ENCODE measurements around the gene FLNB. TPM values are rescaled to one million over a fixed set of nuclear protein-coding genes. Genes with fewer than 3 reads are reported as not detected.

Gene FLNB
- total RNA-seq, 1 experiment from 2014 or later: 315 TPM

- peaks cover 70% of the 10 kb centered on the region for H3K4me1 ChIP-seq
- TF ChIP-seq CTCF (IDR thresholded peaks at IDR 0.05; ENCODE audit: insufficient read depth in 1 of 2, low read depth in 1 of 2, low read length in 1 of 2, severe bottlenecking in 1 of 2, unreplicated experiment in 1 of 2): no peak
- peak in 1 of 2 experiments; percentile 69 for DNase-seq
Measured at GRCh38 chr3:57971975-57972374, 36.2 kb upstream of the FLNB start.

GRCh38 chr3:57972531-57973111, 35.6 kb upstream of the FLNB start:
- CTCF ChIA-PET: interaction anchor here (1.0 to 2.9 kb wide), 4 partner anchors 9 to 26 kb away, joined by 3 to 11 read pairs (median 3); no protein-coding TSS in a partner anchor
- TSS peak; percentile 41 for BruUV-seq (replicated peaks)
- POLR2A ChIA-PET: interaction anchor here (0.6 to 0.7 kb wide), 4 partner anchors 9 to 249 kb away, joined by 3 to 8 read pairs (median 3); no protein-coding TSS in a partner anchor
- Histone ChIP-seq H3K4me1 (peaks cover 75% of the 10 kb centered on the region), H3K4me3 (ENCODE audit: low read depth, low read length) (no peak overlapping the region), H3K27me3 (replicated peaks; ENCODE audit: control insufficient read depth, insufficient read depth, low read length) (no peaks in the 10 kb centered on the region), H3K36me3 (ENCODE audit: control insufficient read depth, insufficient read depth, low read length) (no peaks in the 10 kb centered on the region), H3K9me3 (no peaks in the 10 kb centered on the region)
- Mint-ChIP-seq H3K4me1 (ENCODE audit: low read depth, unreplicated experiment) (peaks cover 37% of the 10 kb centered on the region), H3K27me3 (ENCODE audit: insufficient read depth, unreplicated experiment) (no peaks in the 10 kb centered on the region), H3K27ac (ENCODE audit: unreplicated experiment) (peak overlapping the region; percentile 89), H3K36me3 (ENCODE audit: insufficient read depth, unreplicated experiment) (peaks cover 6% of the 10 kb centered on the region), H3K4me3 (ENCODE audit: unreplicated experiment) (peak overlapping the region; percentile 20), H3K9me3 (ENCODE audit: unreplicated experiment) (no peaks in the 10 kb centered on the region)
- intact Hi-C loops (cut with micrococcal nuclease; ENCODE audit: unreplicated experiment): no loop called here
- DNase-seq: no peak
- TF ChIP-seq CTCF (IDR thresholded peaks at IDR 0.05; ENCODE audit: insufficient read depth in 1 of 2, low read depth in 1 of 2, low read length in 1 of 2, severe bottlenecking in 1 of 2, unreplicated experiment in 1 of 2): no peak

More at GRCh38 chr3:57971975-57972374, 36.2 kb upstream of the FLNB start:
- no TSS peak for BruUV-seq (replicated peaks)
- Histone ChIP-seq H3K27me3 (replicated peaks; ENCODE audit: control insufficient read depth, insufficient read depth, low read length) (no peaks in the 10 kb centered on the region), H3K4me3 (ENCODE audit: low read depth, low read length) (no peak overlapping the region), H3K36me3 (ENCODE audit: control insufficient read depth, insufficient read depth, low read length) (no peaks in the 10 kb centered on the region), H3K9me3 (no peaks in the 10 kb centered on the region)
- CTCF ChIA-PET: interaction anchor here (2.9 kb wide), 1 partner anchor 10 kb away, joined by 11 read pairs; no protein-coding TSS in a partner anchor
- intact Hi-C loops (cut with micrococcal nuclease; ENCODE audit: unreplicated experiment): no loop called here
- Mint-ChIP-seq H3K27ac (ENCODE audit: unreplicated experiment) (peak overlapping the region; percentile 89), H3K9me3 (ENCODE audit: unreplicated experiment) (no peaks in the 10 kb centered on the region), H3K27me3 (ENCODE audit: insufficient read depth, unreplicated experiment) (no peaks in the 10 kb centered on the region), H3K4me1 (ENCODE audit: low read depth, unreplicated experiment) (peaks cover 36% of the 10 kb centered on the region), H3K4me3 (ENCODE audit: unreplicated experiment) (peak overlapping the region; percentile 20), H3K36me3 (ENCODE audit: insufficient read depth, unreplicated experiment) (peaks cover 6% of the 10 kb centered on the region)
- POLR2A ChIA-PET: interaction anchor here (0.7 kb wide), 1 partner anchor 10 kb away, joined by 3 read pairs; no protein-coding TSS in a partner anchor

GRCh38 chr3:57973715-57974477, 34.3 kb upstream of the FLNB start:
- Histone ChIP-seq H3K4me3 (ENCODE audit: low read depth, low read length) (no peak overlapping the region), H3K4me1 (peaks cover 83% of the 10 kb centered on the region), H3K36me3 (ENCODE audit: control insufficient read depth, insufficient read depth, low read length) (no peaks in the 10 kb centered on the region), H3K27me3 (replicated peaks; ENCODE audit: control insufficient read depth, insufficient read depth, low read length) (no peaks in the 10 kb centered on the region), H3K9me3 (no peaks in the 10 kb centered on the region)
- no peak for TF ChIP-seq CTCF (IDR thresholded peaks at IDR 0.05; ENCODE audit: insufficient read depth in 1 of 2, low read depth in 1 of 2, low read length in 1 of 2, severe bottlenecking in 1 of 2, unreplicated experiment in 1 of 2)
- ChIA-PET CTCF (interaction anchor here (1.0 to 1.2 kb wide), 2 partner anchors 10 to 12 kb away, joined by 3 read pairs; no protein-coding TSS in a partner anchor), POLR2A (no interaction called here)
- H3K36me3 Mint-ChIP-seq (ENCODE audit: insufficient read depth, unreplicated experiment): peaks cover 6% of the 10 kb centered on the region
- BruUV-seq (replicated peaks): TSS peak; percentile 22
- intact Hi-C loops (cut with micrococcal nuclease; ENCODE audit: unreplicated experiment): no loop called here
- H3K4me3 Mint-ChIP-seq (ENCODE audit: unreplicated experiment): no peak overlapping the region
- H3K27me3 Mint-ChIP-seq (ENCODE audit: insufficient read depth, unreplicated experiment): no peaks in the 10 kb centered on the region
- H3K9me3 Mint-ChIP-seq (ENCODE audit: unreplicated experiment): no peaks in the 10 kb centered on the region
- no peak for DNase-seq
- peaks cover 36% of the 10 kb centered on the region for H3K4me1 Mint-ChIP-seq (ENCODE audit: low read depth, unreplicated experiment)
- peak overlapping the region; percentile 86 for H3K27ac Mint-ChIP-seq (ENCODE audit: unreplicated experiment)

Data from Caco-2 (cell line).